PC-3 (cell line): ENCODE results near the gene EPO.

Experiments used
- EZH2 ChIP-seq: fragments of 300-600 bp; sonication (generic); IDR thresholded peaks from one replicate; pipeline ENCODE4 v1.6.1; 2017; ENCODE audit warnings: antibody characterized with exemption, mild to moderate bottlenecking, low read length; ENCODE audit not compliant: unreplicated experiment
- EZH2phosphoT487 ChIP-seq: fragments of 300-600 bp; sonication (generic); IDR thresholded peaks from 2 replicates; pipeline ENCODE4 v1.6.1; 2018; ENCODE audit warnings: mild to moderate bottlenecking, antibody characterized with exemption, low read length, borderline replicate concordance
- TF ChIP-seq, protein P1 (sequence below): fragments of 300-600 bp; sonication (generic); conservative IDR thresholded peaks from 2 replicates; pipeline ENCODE4 v1.5.1; 2017; ENCODE audit warnings: antibody characterized with exemption, low read depth, mild to moderate bottlenecking, low read length

DNA sequence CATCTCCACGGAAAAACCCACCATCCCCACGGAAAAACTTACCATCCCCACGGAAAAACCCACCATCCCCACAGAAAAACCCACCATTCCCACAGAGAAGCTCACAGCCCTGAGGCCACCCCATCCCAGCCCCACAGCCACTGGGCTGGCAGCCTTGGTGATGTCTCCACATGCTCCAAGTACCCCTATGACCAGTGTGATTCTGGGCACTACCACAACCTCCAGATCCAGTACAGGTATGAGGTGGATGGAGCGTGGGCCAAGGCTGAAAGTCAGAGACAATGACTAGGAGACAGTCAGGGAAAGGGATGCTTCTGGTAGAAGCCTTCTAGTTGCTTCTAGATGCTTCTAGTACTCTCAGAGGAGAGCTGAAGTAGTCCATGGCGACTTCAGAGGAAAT, 32.7 kb downstream of the EPO start:
- TF ChIP-seq, protein P1, sequence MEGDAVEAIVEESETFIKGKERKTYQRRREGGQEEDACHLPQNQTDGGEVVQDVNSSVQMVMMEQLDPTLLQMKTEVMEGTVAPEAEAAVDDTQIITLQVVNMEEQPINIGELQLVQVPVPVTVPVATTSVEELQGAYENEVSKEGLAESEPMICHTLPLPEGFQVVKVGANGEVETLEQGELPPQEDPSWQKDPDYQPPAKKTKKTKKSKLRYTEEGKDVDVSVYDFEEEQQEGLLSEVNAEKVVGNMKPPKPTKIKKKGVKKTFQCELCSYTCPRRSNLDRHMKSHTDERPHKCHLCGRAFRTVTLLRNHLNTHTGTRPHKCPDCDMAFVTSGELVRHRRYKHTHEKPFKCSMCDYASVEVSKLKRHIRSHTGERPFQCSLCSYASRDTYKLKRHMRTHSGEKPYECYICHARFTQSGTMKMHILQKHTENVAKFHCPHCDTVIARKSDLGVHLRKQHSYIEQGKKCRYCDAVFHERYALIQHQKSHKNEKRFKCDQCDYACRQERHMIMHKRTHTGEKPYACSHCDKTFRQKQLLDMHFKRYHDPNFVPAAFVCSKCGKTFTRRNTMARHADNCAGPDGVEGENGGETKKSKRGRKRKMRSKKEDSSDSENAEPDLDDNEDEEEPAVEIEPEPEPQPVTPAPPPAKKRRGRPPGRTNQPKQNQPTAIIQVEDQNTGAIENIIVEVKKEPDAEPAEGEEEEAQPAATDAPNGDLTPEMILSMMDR, result no peak
- TF ChIP-seq EZH2, result no peak
- no peak for TF ChIP-seq EZH2phosphoT487
